ENCODE measurements around the gene NCOA1.

The NCOA1 gene

DNA sequence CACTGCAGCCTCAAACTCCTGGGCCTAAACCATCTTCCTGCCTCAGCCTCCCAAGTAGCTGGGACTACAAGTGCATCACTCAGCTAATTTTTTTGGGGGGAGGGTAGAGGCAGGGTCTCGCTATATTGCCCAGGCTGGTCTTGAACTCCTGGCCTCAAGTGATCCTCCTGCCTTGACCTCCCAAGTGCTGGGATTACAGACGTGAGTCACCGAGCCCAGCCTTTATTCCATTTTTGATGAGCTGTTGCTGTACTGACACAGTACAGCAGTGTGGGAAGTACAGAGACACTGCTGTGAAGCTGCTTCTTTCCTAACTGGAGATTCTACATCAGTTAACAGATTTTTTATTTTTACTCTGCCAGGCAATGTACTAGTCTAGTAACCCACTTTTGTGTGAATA lies 283.3 kb downstream of the NCOA1 start:
- intact Hi-C loops (cut with DNase I; ENCODE audit: low total_unique reads): no loop called here

DNA sequence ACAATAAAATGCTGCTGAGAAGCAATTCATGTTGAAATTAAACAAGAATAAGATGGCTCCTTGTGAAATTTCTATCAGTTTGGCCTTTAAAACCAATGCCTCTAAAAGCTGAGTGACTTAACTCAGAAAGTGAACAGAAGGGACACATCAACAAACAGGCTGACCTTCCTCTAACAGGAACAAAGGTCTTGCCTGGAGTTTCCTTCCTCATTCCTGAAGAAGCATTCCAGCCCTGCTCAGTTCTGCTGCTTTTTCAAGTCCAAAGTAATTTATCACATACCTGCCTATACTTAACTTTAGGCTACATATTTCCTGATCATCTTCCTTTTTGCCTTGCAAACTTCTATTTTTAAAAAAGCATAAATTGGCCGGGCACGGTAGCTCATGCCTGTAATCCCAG lies 288.1 kb downstream of the NCOA1 start:
- TF ChIP-seq, protein P1, sequence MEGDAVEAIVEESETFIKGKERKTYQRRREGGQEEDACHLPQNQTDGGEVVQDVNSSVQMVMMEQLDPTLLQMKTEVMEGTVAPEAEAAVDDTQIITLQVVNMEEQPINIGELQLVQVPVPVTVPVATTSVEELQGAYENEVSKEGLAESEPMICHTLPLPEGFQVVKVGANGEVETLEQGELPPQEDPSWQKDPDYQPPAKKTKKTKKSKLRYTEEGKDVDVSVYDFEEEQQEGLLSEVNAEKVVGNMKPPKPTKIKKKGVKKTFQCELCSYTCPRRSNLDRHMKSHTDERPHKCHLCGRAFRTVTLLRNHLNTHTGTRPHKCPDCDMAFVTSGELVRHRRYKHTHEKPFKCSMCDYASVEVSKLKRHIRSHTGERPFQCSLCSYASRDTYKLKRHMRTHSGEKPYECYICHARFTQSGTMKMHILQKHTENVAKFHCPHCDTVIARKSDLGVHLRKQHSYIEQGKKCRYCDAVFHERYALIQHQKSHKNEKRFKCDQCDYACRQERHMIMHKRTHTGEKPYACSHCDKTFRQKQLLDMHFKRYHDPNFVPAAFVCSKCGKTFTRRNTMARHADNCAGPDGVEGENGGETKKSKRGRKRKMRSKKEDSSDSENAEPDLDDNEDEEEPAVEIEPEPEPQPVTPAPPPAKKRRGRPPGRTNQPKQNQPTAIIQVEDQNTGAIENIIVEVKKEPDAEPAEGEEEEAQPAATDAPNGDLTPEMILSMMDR (IDR thresholded peaks at IDR 0.05): no peak
- no peaks in the 10 kb centered on the region for H3K27me3 ChIP-seq
- intact Hi-C loops (cut with DNase I; ENCODE audit: low total_unique reads): no loop called here
- DNase-seq: no peak
- no peak overlapping the region for H3K27ac ChIP-seq
- H3K9me3 ChIP-seq: no peaks in the 10 kb centered on the region
- no peak overlapping the region for H3K4me3 ChIP-seq
- no peaks in the 10 kb centered on the region for H3K36me3 ChIP-seq
- no peaks in the 10 kb centered on the region for H3K4me1 ChIP-seq

More for the DNA sequence above, 283.3 kb downstream of the NCOA1 start:
- H3K27me3 ChIP-seq: no peaks in the 10 kb centered on the region
- H3K36me3 ChIP-seq: peaks cover 0 to 16% (median 5%) of the 10 kb centered on the region in 3 donors
- H3K4me1 ChIP-seq: no peaks in the 10 kb centered on the region
- TF ChIP-seq, protein P1 (IDR thresholded peaks at IDR 0.05): no peak
- no peak overlapping the region for H3K4me3 ChIP-seq
- no peak for DNase-seq
- H3K27ac ChIP-seq: no peak overlapping the region
- no peaks in the 10 kb centered on the region for H3K9me3 ChIP-seq

- Histone ChIP-seq H3K27ac (no peak overlapping the region), H3K9me3 (no peaks in the 10 kb centered on the region), H3K27me3 (no peaks in the 10 kb centered on the region), H3K4me3 (no peak overlapping the region), H3K36me3 (no peaks in the 10 kb centered on the region), H3K4me1 (no peaks in the 10 kb centered on the region)
- DNase-seq: no peak
- TF ChIP-seq, protein P1 (IDR thresholded peaks at IDR 0.05): no peak
- intact Hi-C loops (cut with DNase I; ENCODE audit: low total_unique reads): no loop called here
Observed at GRCh38 chr2:24783641-24784040, 292.6 kb downstream of the NCOA1 start.

GRCh38 chr2:24785671-24786321 lies 294.7 kb downstream of the NCOA1 start:
- Histone ChIP-seq H3K4me1 (no peaks in the 10 kb centered on the region), H3K27me3 (no peaks in the 10 kb centered on the region), H3K27ac (no peak overlapping the region), H3K36me3 (no peaks in the 10 kb centered on the region), H3K4me3 (no peak overlapping the region), H3K9me3 (no peaks in the 10 kb centered on the region)
- intact Hi-C loops (cut with DNase I; ENCODE audit: low total_unique reads): no loop called here
- TF ChIP-seq, protein P1 (IDR thresholded peaks at IDR 0.05): no peak
- no peak for DNase-seq

DNA sequence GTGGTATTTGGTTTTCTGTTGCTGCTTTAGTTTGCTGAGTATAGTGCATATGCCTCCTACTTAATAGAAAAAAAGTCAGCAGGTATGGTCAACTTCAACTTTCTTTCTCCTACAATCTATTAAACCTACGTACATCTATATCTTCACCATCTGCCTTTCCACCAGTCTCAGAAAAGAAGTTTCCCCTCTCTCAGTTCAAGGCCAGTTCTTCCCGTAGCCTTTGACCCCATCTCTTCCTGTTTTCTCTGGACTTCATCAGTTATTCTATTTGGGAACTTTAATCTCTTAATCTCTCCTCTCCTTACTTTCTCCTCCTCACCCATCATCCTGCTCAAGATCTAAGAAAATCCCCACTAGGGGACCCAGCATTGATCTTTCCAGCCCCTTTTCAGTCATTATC lies 296.5 kb downstream of the NCOA1 start:
- no peaks in the 10 kb centered on the region for H3K9me3 ChIP-seq
- no peak overlapping the region for H3K27ac ChIP-seq
- no peaks in the 10 kb centered on the region for H3K36me3 ChIP-seq
- H3K4me1 ChIP-seq: peaks cover 0 to 8% (median 2%) of the 10 kb centered on the region in 4 donors
- intact Hi-C loops (cut with DNase I; ENCODE audit: low total_unique reads): no loop called here
- TF ChIP-seq, protein P1 (IDR thresholded peaks at IDR 0.05): no peak
- H3K27me3 ChIP-seq: no peaks in the 10 kb centered on the region
- DNase-seq: no peak
- no peak overlapping the region for H3K4me3 ChIP-seq

GRCh38 chr2:24788816-24789215 lies 297.8 kb downstream of the NCOA1 start:
- H3K4me1 ChIP-seq: peaks cover 0 to 13% (median 6%) of the 10 kb centered on the region in 4 donors
- TF ChIP-seq, protein P1 (IDR thresholded peaks at IDR 0.05): no peak
- H3K27ac ChIP-seq: no peak overlapping the region
- intact Hi-C loops (cut with DNase I; ENCODE audit: low total_unique reads): no loop called here
- no peaks in the 10 kb centered on the region for H3K36me3 ChIP-seq
- H3K4me3 ChIP-seq: no peak overlapping the region
- DNase-seq: no peak
- H3K9me3 ChIP-seq: no peaks in the 10 kb centered on the region
- H3K27me3 ChIP-seq: no peaks in the 10 kb centered on the region

All from tibial artery (tissue), 4 donors.